LNCaP clone FGC (cell line): Measurements from ENCODE around the gene SULF2.
"Not testable (repeated sequence)": the region's sequence is repeated elsewhere in the genome, so short reads cannot be mapped to it uniquely, and the experiment has no call there.

Experiments
- DNase-seq: peaks from one replicate; pipeline ENCODE4 v3.0.0-alpha.2; 2011; ENCODE audit warnings: low read depth
- H3K4me3 ChIP-seq: 2 replicates; pipeline ENCODE4 v1.5.1; 2011; ENCODE audit warnings: mild to moderate bottlenecking, low read depth, low read length, control low read depth
- TF ChIP-seq, protein P1 (sequence below): IDR thresholded peaks from 2 replicates; pipeline ENCODE4 v1.5.1; 2012; ENCODE audit warnings: mild to moderate bottlenecking; ENCODE audit not compliant: control insufficient read depth, insufficient read depth; ENCODE audit errors: extremely low read depth

The SULF2 gene

GRCh38 chr20:47785311-47785853 is at the start of gene SULF2:
Gene SULF2 (minus strand): TSS chr20:47785481. CDS start chr20:47757363, 28,118 bp downstream.
- H3K4me3 ChIP-seq: no peak within 1 kb of the TSS
- TF ChIP-seq, protein P1, sequence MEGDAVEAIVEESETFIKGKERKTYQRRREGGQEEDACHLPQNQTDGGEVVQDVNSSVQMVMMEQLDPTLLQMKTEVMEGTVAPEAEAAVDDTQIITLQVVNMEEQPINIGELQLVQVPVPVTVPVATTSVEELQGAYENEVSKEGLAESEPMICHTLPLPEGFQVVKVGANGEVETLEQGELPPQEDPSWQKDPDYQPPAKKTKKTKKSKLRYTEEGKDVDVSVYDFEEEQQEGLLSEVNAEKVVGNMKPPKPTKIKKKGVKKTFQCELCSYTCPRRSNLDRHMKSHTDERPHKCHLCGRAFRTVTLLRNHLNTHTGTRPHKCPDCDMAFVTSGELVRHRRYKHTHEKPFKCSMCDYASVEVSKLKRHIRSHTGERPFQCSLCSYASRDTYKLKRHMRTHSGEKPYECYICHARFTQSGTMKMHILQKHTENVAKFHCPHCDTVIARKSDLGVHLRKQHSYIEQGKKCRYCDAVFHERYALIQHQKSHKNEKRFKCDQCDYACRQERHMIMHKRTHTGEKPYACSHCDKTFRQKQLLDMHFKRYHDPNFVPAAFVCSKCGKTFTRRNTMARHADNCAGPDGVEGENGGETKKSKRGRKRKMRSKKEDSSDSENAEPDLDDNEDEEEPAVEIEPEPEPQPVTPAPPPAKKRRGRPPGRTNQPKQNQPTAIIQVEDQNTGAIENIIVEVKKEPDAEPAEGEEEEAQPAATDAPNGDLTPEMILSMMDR: no peak
- DNase-seq: no peak

DNA sequence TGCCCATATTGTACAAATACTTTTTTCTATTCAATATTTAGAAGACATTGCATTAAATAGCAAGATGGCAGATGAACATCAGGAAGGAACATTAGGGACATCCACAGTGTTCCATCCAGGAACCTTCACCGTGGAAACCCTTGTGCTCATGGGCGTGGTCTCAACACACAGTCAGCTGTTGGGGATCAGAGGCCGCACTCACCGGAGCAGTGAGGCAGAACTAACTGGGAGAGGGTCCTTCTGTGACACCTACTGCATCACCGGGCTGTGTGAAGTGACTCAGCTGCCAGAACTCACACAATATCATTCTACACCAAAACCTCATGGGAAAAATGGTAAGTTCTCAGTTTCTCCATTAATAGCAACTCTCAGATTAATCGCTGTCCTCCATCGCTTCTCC is 46.4 kb upstream of the SULF2 start:
- not testable (repeated sequence) for DNase-seq

GRCh38 chr20:47826716-47827115 is 41.4 kb upstream of the SULF2 start:
- H3K4me3 ChIP-seq, DNase-seq: not testable (repeated sequence)

More for the DNA sequence above, 46.4 kb upstream of the SULF2 start:
- not testable (repeated sequence) for H3K4me3 ChIP-seq

- DNase-seq, H3K4me3 ChIP-seq: not testable (repeated sequence)
Observed at GRCh38 chr20:47826006-47826405, 40.7 kb upstream of the SULF2 start.

GRCh38 chr20:47825011-47825762 is 39.9 kb upstream of the SULF2 start:
- H3K4me3 ChIP-seq: no peak overlapping the region
- DNase-seq: no peak
- TF ChIP-seq, protein P1: no peak

DNA sequence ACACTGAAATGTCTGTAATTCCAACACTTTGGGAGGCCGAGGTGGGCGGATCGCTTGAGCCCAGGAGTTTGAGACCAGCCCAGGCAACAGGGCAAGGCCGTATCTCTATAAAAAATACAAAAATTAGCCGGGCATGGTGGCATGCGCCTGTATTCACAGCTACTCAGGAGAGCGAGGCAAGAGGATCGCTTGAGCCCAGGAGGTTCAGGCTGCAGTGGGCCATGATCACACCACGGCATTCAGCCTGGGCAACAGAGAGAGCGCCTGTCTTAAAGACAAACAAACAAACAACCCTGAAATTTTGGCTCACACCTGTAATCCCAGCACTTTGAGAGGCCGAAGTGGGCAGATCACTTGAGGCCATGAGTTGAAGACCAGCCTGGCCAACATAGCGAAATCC is 38.7 kb upstream of the SULF2 start:
- not testable (repeated sequence) for DNase-seq, H3K4me3 ChIP-seq

DNA sequence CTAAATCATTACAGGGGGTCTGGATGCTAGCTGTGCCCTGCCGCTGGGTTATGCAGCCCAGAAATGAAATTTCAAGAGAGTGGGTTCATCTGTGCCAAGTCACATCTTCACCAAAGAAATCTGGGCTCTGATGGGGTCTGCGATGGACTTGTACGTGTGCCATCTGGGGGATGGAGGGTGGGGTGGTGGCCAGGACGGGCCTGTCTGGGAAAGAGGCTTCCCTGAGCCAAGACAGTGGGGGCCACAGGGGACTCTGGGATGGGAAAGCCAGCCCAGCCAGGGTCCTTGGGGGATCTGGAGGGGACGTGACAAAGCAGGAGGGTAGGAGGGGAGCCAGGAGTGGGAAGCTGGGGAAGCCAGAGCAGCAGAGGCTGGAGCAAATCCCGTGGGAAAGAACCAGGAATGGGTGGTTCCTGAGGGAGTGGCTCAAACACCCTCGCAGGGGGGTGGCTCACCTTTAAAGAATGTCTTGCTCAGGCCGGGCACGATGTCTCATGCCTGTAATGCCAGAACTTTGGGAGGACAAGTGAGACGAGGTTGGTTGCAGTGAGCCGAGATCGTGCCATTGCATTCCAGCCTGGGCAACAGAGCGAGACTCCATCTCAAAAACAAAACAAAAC is 36.3 kb upstream of the SULF2 start:
- no peak overlapping the region for H3K4me3 ChIP-seq
- TF ChIP-seq, protein P1: no peak
- no peak for DNase-seq

- no peak for DNase-seq
- no peak overlapping the region for H3K4me3 ChIP-seq
- TF ChIP-seq, protein P1: no peak
Observed at GRCh38 chr20:47818996-47819609, 33.8 kb upstream of the SULF2 start.

DNA sequence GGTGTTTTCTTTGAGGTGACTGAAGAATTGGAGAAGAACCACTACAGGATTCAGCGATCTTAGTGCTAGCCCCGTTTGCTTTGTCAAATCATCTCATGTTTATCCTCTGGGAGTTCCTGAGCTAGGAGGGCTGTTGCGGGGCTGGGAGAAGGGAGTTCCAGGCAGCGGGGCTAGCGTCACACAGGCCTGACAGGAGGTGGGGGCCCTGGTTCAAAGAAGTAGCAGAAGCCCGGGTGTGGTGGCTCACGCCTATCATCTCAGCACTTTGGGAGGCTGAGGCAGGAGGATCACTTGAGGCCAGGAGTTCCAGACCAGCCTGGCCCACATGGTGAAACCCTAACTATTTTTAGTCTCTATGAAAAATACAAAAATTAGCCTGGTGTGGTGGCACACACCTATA is 33.2 kb upstream of the SULF2 start:
- TF ChIP-seq, protein P1: no peak
- no peak overlapping the region for H3K4me3 ChIP-seq
- no peak for DNase-seq
